Measurements from ENCODE around the gene CALML6. TPM values are rescaled to one million over a fixed set of nuclear protein-coding genes. Genes with fewer than 3 reads are reported as not detected.
A peak's percentile ranks its signal among the peaks of the same experiment; 100 is the strongest.

Gene CALML6
- total and polyA plus RNA-seq, 2 of the 8 experiments (the other 6 are each of a cell fraction or from before 2014, with no cell fraction given), result 0.54 to 1.3 TPM

- H3K4me1 ChIP-seq (replicated peaks in 1 of 4; ENCODE audit: control insufficient read depth in 3 of 4, insufficient read depth in 4 of 4, low read length in 3 of 4), result peaks cover 0 to 22% (median 16%) of the 10 kb centered on the region in 4 experiments; a peak in 6 of 7 replicates
- peak overlapping the region; percentile 90 for H2BK120ac ChIP-seq (replicated peaks; ENCODE audit: low read depth, low read length)
- peak overlapping the region; percentile 80 for H3K56ac ChIP-seq (replicated peaks; ENCODE audit: insufficient read length, low read depth, low read length)
- no peak overlapping the region for H3K27ac ChIP-seq (ENCODE audit: low read depth, low read length)
- H4K20me1 ChIP-seq (replicated peaks in 1 of 2; ENCODE audit: control insufficient read depth in 1 of 2, insufficient read depth in 2 of 2, low read length in 2 of 2), result peaks cover 7 to 9% of the 10 kb centered on the region in 2 experiments
- peak overlapping the region; percentile 92 for H4K91ac ChIP-seq (replicated peaks; ENCODE audit: insufficient read length, low read length)
- peak overlapping the region; percentile 75 for H3K18ac ChIP-seq (ENCODE audit: extremely low read depth, low read length)
- no peak overlapping the region for H2AFZ ChIP-seq (ENCODE audit: low read length)
- H2AK5ac ChIP-seq (ENCODE audit: low read depth, low read length), result peak overlapping the region; percentile 92; the same call in 1 of the 2 replicates
- no peaks in the 10 kb centered on the region; the same call in 1 of the 2 replicates for H3K79me1 ChIP-seq (ENCODE audit: low read depth, low read length)
- WGBS, 2 experiments (ENCODE audit: extremely low coverage in 1 of 2, insufficient coverage in 1 of 2, insufficient read length in 1 of 2, insufficient replicate concordance in 2 of 2, low coverage in 1 of 2, low lambda C conversion rate in 2 of 2, missing lambda C conversion rate in 1 of 2), result 38% methylated on average over 4 of the region's 59 CpGs; no CpG with 5 or more reads in 1 of the 2 experiments
- no peaks in the 10 kb centered on the region; a peak in 3 of 7 replicates for H3K27me3 ChIP-seq (replicated peaks in 1 of 4; ENCODE audit: control insufficient read depth in 3 of 4, extremely low read depth in 1 of 4, insufficient read depth in 3 of 4, low read length in 3 of 4)
- no peak for FAIRE-seq
- H3K23me2 ChIP-seq (ENCODE audit: low read depth, low read length), result peaks cover 7% of the 10 kb centered on the region; the same call in 1 of the 2 replicates
- no peak for DNase-seq (ENCODE audit: low read depth in 1 of 2, low spot score in 2 of 2)
- H2BK20ac ChIP-seq (ENCODE audit: low read length), result no peak overlapping the region
- H2BK15ac ChIP-seq (ENCODE audit: low read length), result no peak overlapping the region
- CTCF ChIA-PET (ENCODE audit: partially characterized antibody), result interaction anchor here (0.6 to 1.6 kb wide), 6 partner anchors 10 to 95 kb away, joined by 3 to 9 read pairs (median 4); no protein-coding TSS in a partner anchor
- peak overlapping the region; percentile 52 to 98 (median 59) for H3K4me3 ChIP-seq (ENCODE audit: extremely low read depth in 1 of 4, insufficient read depth in 2 of 4, low read depth in 3 of 4, low read length in 4 of 4)
- no peak overlapping the region for H3K23ac ChIP-seq (ENCODE audit: insufficient read length)
- H3K4me2 ChIP-seq (ENCODE audit: insufficient read depth in 1 of 2, low read depth in 2 of 2, low read length in 2 of 2), result peak overlapping the region; percentile 76 to 86
- peak overlapping the region; percentile 90 for H2BK5ac ChIP-seq (ENCODE audit: low read depth, low read length)
- H3K9ac ChIP-seq (replicated peaks in 1 of 4; ENCODE audit: extremely low read depth in 1 of 4, low read depth in 3 of 4, low read length in 3 of 4), result peak overlapping the region in 2 of 4 experiments; percentile 7 to 53; a peak in 2 of 7 replicates
- H3K9me3 ChIP-seq (ENCODE audit: insufficient read depth in 2 of 2, low read depth in 1 of 2, low read length in 1 of 2), result no peaks in the 10 kb centered on the region
- H3K36me3 ChIP-seq (ENCODE audit: control insufficient read depth in 2 of 4, insufficient read depth in 4 of 4, low read length in 3 of 4), result no peaks in the 10 kb centered on the region
- peak overlapping the region; percentile 22; the same call in 1 of the 2 replicates for H4K8ac ChIP-seq (ENCODE audit: extremely low read depth, insufficient read depth, low read length)
- POLR2A ChIA-PET (ENCODE audit: partially characterized antibody), result interaction anchor here (0.6 to 1.7 kb wide), 9 partner anchors 8 to 181 kb away, joined by 3 to 10 read pairs (median 3); no protein-coding TSS in a partner anchor
- peak overlapping the region; percentile 99 for H3K4ac ChIP-seq (replicated peaks; ENCODE audit: insufficient read length, low read depth, low read length)
- peak overlapping the region; percentile 51 for H3K14ac ChIP-seq (ENCODE audit: insufficient read length)
- peak overlapping the region; percentile 62; the same call in 1 of the 2 replicates for H2BK12ac ChIP-seq (ENCODE audit: low read depth, low read length)
- H4K5ac ChIP-seq (ENCODE audit: insufficient read length, low read depth, low read length), result peak overlapping the region; percentile 88
- peaks cover 33 to 37% of the 10 kb centered on the region in 2 experiments for H3K79me2 ChIP-seq (ENCODE audit: control insufficient read depth in 1 of 2, insufficient read depth in 2 of 2, low read length in 2 of 2)
- TF ChIP-seq PHF8 (conservative IDR thresholded peaks at IDR 0.05; ENCODE audit: low read depth, low read length) (peak; percentile 57; the same call in 1 of the 2 replicates), NRF1 (IDR thresholded peaks at IDR 0.05; ENCODE audit: low read depth, low read length) (no peak), POLR2AphosphoS5 (IDR thresholded peaks at IDR 0.05; ENCODE audit: low read depth, low read length) (no peak), TEAD4 (IDR thresholded peaks at IDR 0.05; ENCODE audit: low read depth, low read length) (no peak), GTF2F1 (IDR thresholded peaks at IDR 0.05; ENCODE audit: borderline replicate concordance, low read depth, low read length) (no peak), KDM4A (IDR thresholded peaks at IDR 0.05; ENCODE audit: low read depth, low read length, severe bottlenecking) (peak; percentile 56), ZNF274 (IDR thresholded peaks at IDR 0.05; ENCODE audit: borderline replicate concordance, extremely low read depth, low read length) (no peak), EP300 (IDR thresholded peaks at IDR 0.05; ENCODE audit: borderline replicate concordance in 1 of 2, low read depth in 2 of 2, low read length in 2 of 2) (no peak), E2F6 (IDR thresholded peaks at IDR 0.05) (peak; percentile 36; the same call in 1 of the 2 replicates), EZH2 (IDR thresholded peaks at IDR 0.05; ENCODE audit: low read depth, low read length, severe bottlenecking) (no peak)
Observed at GRCh38 chr1:1891349-1892078, 23.5 kb upstream of the CALML6 start.
